SU-DHL-6 (cell line): ENCODE measurements around the gene ARMC8.

Source experiments
- H2AFZ ChIP-seq: fragments of 200-600 bp; sonication (generic); 2 replicates; pipeline ENCODE4 v1.6.1; 2014; ENCODE audit warnings: low read depth, mild to moderate bottlenecking, moderate library complexity, mixed read lengths, antibody characterized with exemption, low read length; ENCODE audit not compliant: severe bottlenecking
- H3F3A ChIP-seq: fragments of 200-600 bp; shearing (Covaris generic); 2 replicates; pipeline ENCODE4 v1.6.0; 2016; ENCODE audit warnings: antibody characterized with exemption, mild to moderate bottlenecking; ENCODE audit not compliant: insufficient read depth
- H3K27ac ChIP-seq: fragments of 200-600 bp; sonication (generic); 2 replicates; pipeline ENCODE4 v1.5.1; 2016; ENCODE audit warnings: low read depth, mild to moderate bottlenecking, low read length, moderate library complexity, mixed read lengths
- H3K27me3 ChIP-seq: fragments of 200-600 bp; sonication (generic), shearing (Covaris generic); 2 replicates; pipeline ENCODE4 v1.6.0; 2014; ENCODE audit warnings: mild to moderate bottlenecking, low read length
- H3K36me3 ChIP-seq: fragments of 200-600 bp; sonication (generic); 2 replicates; pipeline ENCODE4 v1.6.1; 2014; ENCODE audit warnings: mild to moderate bottlenecking, low read length, mixed read lengths
- H3K4me2 ChIP-seq: fragments of 300-600, 200-600 bp; shearing (Covaris generic), sonication (generic); 2 replicates; pipeline ENCODE4 v1.6.0; 2014; ENCODE audit warnings: low read length, low read depth, mild to moderate bottlenecking; ENCODE audit not compliant: poor library complexity, severe bottlenecking
- H3K4me3 ChIP-seq: fragments of 200-600 bp; sonication (generic); 2 replicates; pipeline ENCODE4 v1.5.1; 2014; ENCODE audit warnings: antibody characterized with exemption, low read length, mild to moderate bottlenecking, mixed read lengths; ENCODE audit not compliant: insufficient read depth, poor library complexity, severe bottlenecking
- H3K79me2 ChIP-seq: fragments of 200-600 bp; sonication (generic); 2 replicates; pipeline ENCODE4 v1.6.1; 2014; ENCODE audit warnings: mild to moderate bottlenecking, low read length, moderate library complexity; ENCODE audit not compliant: insufficient read depth
- H3K9ac ChIP-seq: fragments of 200-600 bp; sonication (generic); 2 replicates; pipeline ENCODE4 v1.7.0; 2014; ENCODE audit warnings: mild to moderate bottlenecking, low read length
- H3K9me2 ChIP-seq: fragments of 200-600 bp; sonication (generic); replicated peaks from 2 replicates; pipeline ENCODE4 v1.6.1; 2014; ENCODE audit warnings: low read length; ENCODE audit not compliant: insufficient read depth
- H3K9me3 ChIP-seq: fragments of 200-600 bp; sonication (generic); 2 replicates; pipeline ENCODE4 v1.6.1; 2014; ENCODE audit warnings: low read length, mixed read lengths; ENCODE audit not compliant: insufficient read depth
- H4K20me1 ChIP-seq: fragments of 200-600 bp; sonication (generic); 2 replicates; pipeline ENCODE4 v1.6.1; 2014; ENCODE audit warnings: low read depth, mild to moderate bottlenecking, antibody characterized with exemption, low read length, moderate library complexity, mixed read lengths
- EZH2phosphoT487 ChIP-seq: fragments of 200-600 bp; sonication (generic), shearing (Covaris generic); conservative IDR thresholded peaks from 2 replicates; pipeline ENCODE4 v1.6.1; 2018; ENCODE audit warnings: mild to moderate bottlenecking, antibody characterized with exemption, low read length, moderate library complexity, mixed read lengths
- TF ChIP-seq, protein P1 (sequence below): fragments of 200-600 bp; sonication (generic); IDR thresholded peaks from one replicate; pipeline ENCODE4 v1.5.1; 2017; ENCODE audit warnings: antibody characterized with exemption, mild to moderate bottlenecking, low read length, moderate library complexity; ENCODE audit not compliant: insufficient read depth, poor library complexity, severe bottlenecking

ARMC8 gene

DNA sequence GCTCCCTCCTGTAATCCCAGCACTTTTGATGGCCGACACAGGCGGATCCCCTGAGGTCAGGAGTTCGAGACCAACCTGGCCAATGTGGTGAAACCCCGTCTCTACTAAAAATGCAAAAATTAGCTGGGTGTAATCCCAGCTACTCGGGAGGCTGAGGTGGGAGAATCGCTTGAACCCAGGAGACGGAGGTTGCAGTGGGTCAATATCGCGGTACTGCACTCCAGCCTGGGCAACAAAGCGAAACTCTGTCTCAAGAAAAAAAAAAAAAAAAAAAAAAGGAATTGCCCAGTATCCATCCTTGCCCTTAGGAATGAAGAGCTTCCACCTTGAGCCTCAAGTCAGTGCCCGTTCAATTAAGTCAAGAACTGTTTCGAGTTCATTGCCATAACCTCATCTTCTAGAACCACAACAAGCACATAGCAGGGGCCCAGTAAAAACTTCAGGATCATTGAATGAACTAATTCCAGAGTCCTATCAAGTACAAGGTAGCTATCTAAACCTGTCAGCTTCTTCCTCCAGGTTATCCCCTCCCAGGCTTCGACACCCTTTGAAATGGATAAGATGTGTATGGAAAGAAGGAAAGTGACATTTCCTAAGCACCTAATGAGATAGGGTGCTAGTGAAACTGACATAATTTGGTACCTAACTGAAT lies 13.2 kb upstream of the ARMC8 start:
- H4K20me1 ChIP-seq, result no peaks in the 10 kb centered on the region
- H3K36me3 ChIP-seq, result peaks cover 14% of the 10 kb centered on the region
- H3K79me2 ChIP-seq, result peaks cover 33% of the 10 kb centered on the region
- peak overlapping the region; percentile 74 for H3K27ac ChIP-seq
- H3K9ac ChIP-seq, result peak overlapping the region; percentile 73
- peak overlapping the region; percentile 86 for H3K4me3 ChIP-seq
- H3K9me2 ChIP-seq, result no peaks in the 10 kb centered on the region
- peak overlapping the region; percentile 93 for H2AFZ ChIP-seq
- no peaks in the 10 kb centered on the region for H3K9me3 ChIP-seq
- peak overlapping the region; percentile 93 for H3K4me2 ChIP-seq
- TF ChIP-seq EZH2phosphoT487, result no peak
- TF ChIP-seq, protein P1, sequence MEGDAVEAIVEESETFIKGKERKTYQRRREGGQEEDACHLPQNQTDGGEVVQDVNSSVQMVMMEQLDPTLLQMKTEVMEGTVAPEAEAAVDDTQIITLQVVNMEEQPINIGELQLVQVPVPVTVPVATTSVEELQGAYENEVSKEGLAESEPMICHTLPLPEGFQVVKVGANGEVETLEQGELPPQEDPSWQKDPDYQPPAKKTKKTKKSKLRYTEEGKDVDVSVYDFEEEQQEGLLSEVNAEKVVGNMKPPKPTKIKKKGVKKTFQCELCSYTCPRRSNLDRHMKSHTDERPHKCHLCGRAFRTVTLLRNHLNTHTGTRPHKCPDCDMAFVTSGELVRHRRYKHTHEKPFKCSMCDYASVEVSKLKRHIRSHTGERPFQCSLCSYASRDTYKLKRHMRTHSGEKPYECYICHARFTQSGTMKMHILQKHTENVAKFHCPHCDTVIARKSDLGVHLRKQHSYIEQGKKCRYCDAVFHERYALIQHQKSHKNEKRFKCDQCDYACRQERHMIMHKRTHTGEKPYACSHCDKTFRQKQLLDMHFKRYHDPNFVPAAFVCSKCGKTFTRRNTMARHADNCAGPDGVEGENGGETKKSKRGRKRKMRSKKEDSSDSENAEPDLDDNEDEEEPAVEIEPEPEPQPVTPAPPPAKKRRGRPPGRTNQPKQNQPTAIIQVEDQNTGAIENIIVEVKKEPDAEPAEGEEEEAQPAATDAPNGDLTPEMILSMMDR, result no peak
- no peaks in the 10 kb centered on the region for H3K27me3 ChIP-seq
- H3F3A ChIP-seq, result peaks cover 18% of the 10 kb centered on the region

- Histone ChIP-seq H3K9me2 (no peaks in the 10 kb centered on the region), H3K4me2 (peak within 1 kb of the TSS; percentile 93), H2AFZ (peak within 1 kb of the TSS; percentile 93), H3K9me3 (no peaks in the 10 kb centered on the region), H4K20me1 (no peaks in the 10 kb centered on the region), H3K9ac (peak within 1 kb of the TSS; percentile 73), H3K27me3 (no peaks in the 10 kb centered on the region), H3K27ac (peak within 1 kb of the TSS; percentile 74), H3K79me2 (peaks cover 33% of the 10 kb centered on the region), H3K4me3 (peak within 1 kb of the TSS; percentile 86), H3K36me3 (peaks cover 14% of the 10 kb centered on the region), H3F3A (peaks cover 18% of the 10 kb centered on the region)
- TF ChIP-seq, protein P1, result no peak
- TF ChIP-seq EZH2phosphoT487, result no peak
These were observed 12.5 kb upstream of the ARMC8 start, which contains the start of gene DBR1 for GRCh38 chr3:138174421-138175131. Gene DBR1 (minus strand): TSS chr3:138174921. CDS start chr3:138174795, 126 bp downstream.

- Histone ChIP-seq H2AFZ (no peak overlapping the region), H3K4me2 (no peak overlapping the region), H3K9me2 (no peaks in the 10 kb centered on the region), H3K27me3 (no peaks in the 10 kb centered on the region), H3K36me3 (no peaks in the 10 kb centered on the region), H4K20me1 (no peaks in the 10 kb centered on the region), H3K9me3 (no peaks in the 10 kb centered on the region), H3K9ac (no peak overlapping the region), H3F3A (0 out of 2 replicates have a peak, but pooled peaks cover 2% of the 10 kb centered on the region), H3K79me2 (no peaks in the 10 kb centered on the region), H3K27ac (no peak overlapping the region), H3K4me3 (no peak overlapping the region)
- TF ChIP-seq, protein P1, result peak; percentile 37
- TF ChIP-seq EZH2phosphoT487, result no peak
These were observed 6.6 kb upstream of the ARMC8 start for GRCh38 chr3:138180375-138181029.
